Astrocyte of the hippocampus (primary cell): ENCODE data around the gene NUP50.

ENCODE experiments used
- DNase-seq: peaks from one replicate; pipeline ENCODE4 v3.0.0; 2011; ENCODE audit warnings: low read depth, low spot score

The NUP50 gene

GRCh38 chr22:45227645-45228400 lies 64.1 kb downstream of the NUP50 start:
- no peak for DNase-seq

- DNase-seq: no peak
Measured at GRCh38 chr22:45228401-45228754, 64.7 kb downstream of the NUP50 start.

GRCh38 chr22:45229181-45229580 lies 65.5 kb downstream of the NUP50 start:
- DNase-seq: no peak

GRCh38 chr22:45230026-45230721 lies 66.4 kb downstream of the NUP50 start:
- no peak for DNase-seq

GRCh38 chr22:45231293-45231692 lies 67.6 kb downstream of the NUP50 start:
- DNase-seq: no peak

GRCh38 chr22:45233386-45233785 lies 69.7 kb downstream of the NUP50 start:
- DNase-seq: no peak

- DNase-seq: no peak
Measured at GRCh38 chr22:45233827-45234226, 70.1 kb downstream of the NUP50 start.

- no peak for DNase-seq
Measured at GRCh38 chr22:45235101-45235777, 71.5 kb downstream of the NUP50 start.

- no peak for DNase-seq
Measured at GRCh38 chr22:45235851-45236342, 72.2 kb downstream of the NUP50 start.

GRCh38 chr22:45237065-45237990 lies 73.6 kb downstream of the NUP50 start:
- DNase-seq: no peak
